ENCODE measurements around the gene CDH12.

Gene CDH12

GRCh38 chr5:21893161-21893560 is 960.0 kb downstream of the CDH12 start:
- Histone ChIP-seq H3K4me1 (no peaks in the 10 kb centered on the region), H3K36me3 (no peaks in the 10 kb centered on the region), H3K27me3 (peaks cover 4% of the 10 kb centered on the region), H3K9me3 (no peaks in the 10 kb centered on the region), H3K4me3 (ENCODE audit: low read depth, low read length) (no peak overlapping the region)
- no peak for TF ChIP-seq CTCF (IDR thresholded peaks at IDR 0.05; ENCODE audit: low read depth, low read length)
- DNase-seq: no peak

- Histone ChIP-seq H3K4me1 (no peaks in the 10 kb centered on the region), H3K36me3 (no peaks in the 10 kb centered on the region), H3K4me3 (ENCODE audit: low read depth, low read length) (no peak overlapping the region), H3K9me3 (no peaks in the 10 kb centered on the region), H3K27me3 (peaks cover 4% of the 10 kb centered on the region)
- no peak for DNase-seq
- TF ChIP-seq CTCF (IDR thresholded peaks at IDR 0.05; ENCODE audit: low read depth, low read length): no peak
Observed at GRCh38 chr5:21889581-21889980, 963.6 kb downstream of the CDH12 start.

GRCh38 chr5:21882074-21882745 is 970.9 kb downstream of the CDH12 start:
- no peaks in the 10 kb centered on the region for H3K36me3 ChIP-seq
- H3K9me3 ChIP-seq: no peaks in the 10 kb centered on the region
- no peak overlapping the region for H3K4me3 ChIP-seq (ENCODE audit: low read depth, low read length)
- H3K27me3 ChIP-seq: no peaks in the 10 kb centered on the region
- no peaks in the 10 kb centered on the region for H3K4me1 ChIP-seq
- DNase-seq: no peak
- TF ChIP-seq CTCF (IDR thresholded peaks at IDR 0.05; ENCODE audit: low read depth, low read length): no peak

- no peaks in the 10 kb centered on the region for H3K4me1 ChIP-seq
- TF ChIP-seq CTCF (IDR thresholded peaks at IDR 0.05; ENCODE audit: low read depth, low read length): no peak
- no peaks in the 10 kb centered on the region for H3K9me3 ChIP-seq
- no peaks in the 10 kb centered on the region for H3K36me3 ChIP-seq
- H3K4me3 ChIP-seq (ENCODE audit: low read depth, low read length): no peak overlapping the region
- no peaks in the 10 kb centered on the region for H3K27me3 ChIP-seq
- DNase-seq: no peak
Observed at GRCh38 chr5:21880164-21880563, 973.0 kb downstream of the CDH12 start.

GRCh38 chr5:21862986-21863385 is 990.2 kb downstream of the CDH12 start:
- DNase-seq: no peak
- Histone ChIP-seq H3K9me3 (no peaks in the 10 kb centered on the region), H3K36me3 (no peaks in the 10 kb centered on the region), H3K4me1 (no peaks in the 10 kb centered on the region), H3K27me3 (no peaks in the 10 kb centered on the region), H3K4me3 (ENCODE audit: low read depth, low read length) (no peak overlapping the region)
- TF ChIP-seq CTCF (IDR thresholded peaks at IDR 0.05; ENCODE audit: low read depth, low read length): no peak

- no peaks in the 10 kb centered on the region for H3K27me3 ChIP-seq
- H3K9me3 ChIP-seq: no peaks in the 10 kb centered on the region
- no peaks in the 10 kb centered on the region for H3K4me1 ChIP-seq
- H3K4me3 ChIP-seq (ENCODE audit: low read depth, low read length): no peak overlapping the region
- no peak for DNase-seq
- TF ChIP-seq CTCF (IDR thresholded peaks at IDR 0.05; ENCODE audit: low read depth, low read length): no peak
- no peaks in the 10 kb centered on the region for H3K36me3 ChIP-seq
Observed at GRCh38 chr5:21858441-21858840, 994.7 kb downstream of the CDH12 start.

Data from BE2C (cell line).